ENCODE measurements around the gene NUDT14.

Gene NUDT14

GRCh38 chr14:105163040-105163742 is 17.9 kb downstream of the NUDT14 start:
- Mint-ChIP-seq H3K27me3 (peaks cover 3% of the 10 kb centered on the region), H3K36me3 (no peaks in the 10 kb centered on the region), H3K9me3 (no peaks in the 10 kb centered on the region), H3K27ac (no peak overlapping the region), H3K4me3 (no peak overlapping the region), H3K4me1 (no peaks in the 10 kb centered on the region)

- H3K4me3 Mint-ChIP-seq: no peak overlapping the region
- H3K27me3 Mint-ChIP-seq: peaks cover 3% of the 10 kb centered on the region
- no peaks in the 10 kb centered on the region for H3K4me1 Mint-ChIP-seq
- H3K36me3 Mint-ChIP-seq: no peaks in the 10 kb centered on the region
- no peak overlapping the region for H3K27ac Mint-ChIP-seq
- no peaks in the 10 kb centered on the region for H3K9me3 Mint-ChIP-seq
Observed at GRCh38 chr14:105162669-105162979, 18.5 kb downstream of the NUDT14 start.

- no peak overlapping the region for H3K4me3 Mint-ChIP-seq
Observed at GRCh38 chr14:105161964-105162668, 19.0 kb downstream of the NUDT14 start.

GRCh38 chr14:105161309-105161708 is 19.8 kb downstream of the NUDT14 start:
- Mint-ChIP-seq H3K9me3 (no peaks in the 10 kb centered on the region), H3K27me3 (peaks cover 1% of the 10 kb centered on the region), H3K36me3 (no peaks in the 10 kb centered on the region), H3K4me1 (no peaks in the 10 kb centered on the region), H3K4me3 (no peak overlapping the region), H3K27ac (no peak overlapping the region)

More at GRCh38 chr14:105161964-105162668, 19.0 kb downstream of the NUDT14 start:
- Mint-ChIP-seq H3K27ac (no peak overlapping the region), H3K27me3 (peaks cover 3% of the 10 kb centered on the region), H3K9me3 (no peaks in the 10 kb centered on the region), H3K36me3 (no peaks in the 10 kb centered on the region), H3K4me1 (no peaks in the 10 kb centered on the region)

- Mint-ChIP-seq H3K4me3 (no peak overlapping the region), H3K27ac (no peak overlapping the region)
Observed at GRCh38 chr14:105160776-105161175, 20.3 kb downstream of the NUDT14 start.

GRCh38 chr14:105159344-105159743 is 21.8 kb downstream of the NUDT14 start:
- H3K27me3 Mint-ChIP-seq: no peaks in the 10 kb centered on the region
- no peaks in the 10 kb centered on the region for H3K4me1 Mint-ChIP-seq

More at GRCh38 chr14:105160776-105161175, 20.3 kb downstream of the NUDT14 start:
- no peaks in the 10 kb centered on the region for H3K4me1 Mint-ChIP-seq
- peaks cover 1% of the 10 kb centered on the region for H3K27me3 Mint-ChIP-seq
- H3K36me3 Mint-ChIP-seq: no peaks in the 10 kb centered on the region
- no peaks in the 10 kb centered on the region for H3K9me3 Mint-ChIP-seq

GRCh38 chr14:105158794-105159193 is 22.3 kb downstream of the NUDT14 start:
- Mint-ChIP-seq H3K36me3 (no peaks in the 10 kb centered on the region), H3K4me3 (no peak overlapping the region)

More at GRCh38 chr14:105159344-105159743, 21.8 kb downstream of the NUDT14 start:
- no peaks in the 10 kb centered on the region for H3K36me3 Mint-ChIP-seq
- H3K4me3 Mint-ChIP-seq: no peak overlapping the region
- no peaks in the 10 kb centered on the region for H3K9me3 Mint-ChIP-seq
- H3K27ac Mint-ChIP-seq: no peak overlapping the region

GRCh38 chr14:105157872-105158271 is 23.2 kb downstream of the NUDT14 start:
- H3K4me3 Mint-ChIP-seq: no peak overlapping the region
- H3K27me3 Mint-ChIP-seq: no peaks in the 10 kb centered on the region
- no peaks in the 10 kb centered on the region for H3K4me1 Mint-ChIP-seq
- H3K36me3 Mint-ChIP-seq: no peaks in the 10 kb centered on the region
- H3K9me3 Mint-ChIP-seq: no peaks in the 10 kb centered on the region
- no peak overlapping the region for H3K27ac Mint-ChIP-seq

More at GRCh38 chr14:105158794-105159193, 22.3 kb downstream of the NUDT14 start:
- Mint-ChIP-seq H3K9me3 (no peaks in the 10 kb centered on the region), H3K27me3 (no peaks in the 10 kb centered on the region), H3K27ac (no peak overlapping the region), H3K4me1 (no peaks in the 10 kb centered on the region)

GRCh38 chr14:105156414-105157375 is 24.4 kb downstream of the NUDT14 start:
- Mint-ChIP-seq H3K4me3 (no peak overlapping the region), H3K27ac (no peak overlapping the region), H3K4me1 (no peaks in the 10 kb centered on the region), H3K36me3 (no peaks in the 10 kb centered on the region), H3K27me3 (no peaks in the 10 kb centered on the region), H3K9me3 (no peaks in the 10 kb centered on the region)

GRCh38 chr14:105155681-105156413 is 25.3 kb downstream of the NUDT14 start:
- no peak overlapping the region for H3K4me3 Mint-ChIP-seq
- H3K27me3 Mint-ChIP-seq: no peaks in the 10 kb centered on the region
- no peaks in the 10 kb centered on the region for H3K9me3 Mint-ChIP-seq
- H3K27ac Mint-ChIP-seq: no peak overlapping the region
- no peaks in the 10 kb centered on the region for H3K36me3 Mint-ChIP-seq
- no peaks in the 10 kb centered on the region for H3K4me1 Mint-ChIP-seq

GRCh38 chr14:105155071-105155651 is 26.0 kb downstream of the NUDT14 start:
- Mint-ChIP-seq H3K36me3 (no peaks in the 10 kb centered on the region), H3K9me3 (no peaks in the 10 kb centered on the region), H3K27ac (no peak overlapping the region), H3K4me1 (no peaks in the 10 kb centered on the region), H3K4me3 (no peak overlapping the region), H3K27me3 (no peaks in the 10 kb centered on the region)

GRCh38 chr14:105154476-105154871 is 26.6 kb downstream of the NUDT14 start:
- no peak overlapping the region for H3K27ac Mint-ChIP-seq
- no peaks in the 10 kb centered on the region for H3K9me3 Mint-ChIP-seq
- no peaks in the 10 kb centered on the region for H3K4me1 Mint-ChIP-seq
- no peaks in the 10 kb centered on the region for H3K27me3 Mint-ChIP-seq
- H3K4me3 Mint-ChIP-seq: no peak overlapping the region
- no peaks in the 10 kb centered on the region for H3K36me3 Mint-ChIP-seq

GRCh38 chr14:105153739-105154475 is 27.2 kb downstream of the NUDT14 start:
- Mint-ChIP-seq H3K4me1 (no peaks in the 10 kb centered on the region), H3K9me3 (no peaks in the 10 kb centered on the region), H3K27ac (no peak overlapping the region), H3K4me3 (no peak overlapping the region), H3K36me3 (no peaks in the 10 kb centered on the region), H3K27me3 (no peaks in the 10 kb centered on the region)

GRCh38 chr14:105153331-105153731 is 27.8 kb downstream of the NUDT14 start:
- H3K36me3 Mint-ChIP-seq: no peaks in the 10 kb centered on the region
- H3K4me3 Mint-ChIP-seq: no peak overlapping the region
- H3K4me1 Mint-ChIP-seq: no peaks in the 10 kb centered on the region
- H3K27ac Mint-ChIP-seq: no peak overlapping the region
- H3K27me3 Mint-ChIP-seq: no peaks in the 10 kb centered on the region
- H3K9me3 Mint-ChIP-seq: no peaks in the 10 kb centered on the region

Data from activated naive CD4-positive, alpha-beta T cell treated with anti-CD3 and anti-CD28 coated beads, Interleukin-2, amount 50 U/mL, for 24 hours (primary cell).